Ectodermal cell (in vitro differentiated cells): ENCODE results near the gene SLC30A2.

Experiments used
- H3K27ac ChIP-seq: 2 replicates; pipeline ENCODE4 v1.7.0; 2013; ENCODE audit warnings: mild to moderate bottlenecking, low read depth, low read length; ENCODE audit not compliant: insufficient read depth, poor library complexity, severe bottlenecking
- H3K27me3 ChIP-seq: 2 replicates; pipeline ENCODE4 v1.7.0; 2013; ENCODE audit warnings: mild to moderate bottlenecking, low read length; ENCODE audit not compliant: insufficient read depth, control insufficient read depth, poor library complexity, severe bottlenecking
- H3K36me3 ChIP-seq: one replicate; pipeline ENCODE4 v1.7.0; 2013; ENCODE audit warnings: low read length; ENCODE audit not compliant: control insufficient read depth, insufficient read depth
- H3K4me1 ChIP-seq: one replicate; pipeline ENCODE4 v1.7.0; 2013; ENCODE audit warnings: low read length; ENCODE audit not compliant: control insufficient read depth, insufficient read depth
- H3K4me3 ChIP-seq: 2 replicates; pipeline ENCODE4 v1.7.0; 2013; ENCODE audit warnings: low read depth, low read length, control low read depth; ENCODE audit not compliant: insufficient read depth
- H3K9me3 ChIP-seq: 2 replicates; pipeline ENCODE4 v1.7.0; 2013; ENCODE audit warnings: mild to moderate bottlenecking, low read length, moderate library complexity; ENCODE audit not compliant: control insufficient read depth
- WGBS, 2 experiments: methylation state at CpG; one replicate each; pipeline ENCODE4 v1.1.7; 2013; ENCODE audit warnings: missing lambda C conversion rate in 2 of 2; 5-methylcytosine and 5-hydroxymethylcytosine counted together

Gene SLC30A2

GRCh38 chr1:26041978-26042377 is 3.9 kb downstream of the SLC30A2 start:
- H3K27me3 ChIP-seq, result peaks cover 67% of the 10 kb centered on the region
- peaks cover 11% of the 10 kb centered on the region for H3K4me1 ChIP-seq
- no peak overlapping the region for H3K27ac ChIP-seq
- H3K9me3 ChIP-seq, result no peaks in the 10 kb centered on the region
- H3K36me3 ChIP-seq, result no peaks in the 10 kb centered on the region
- H3K4me3 ChIP-seq, result no peak overlapping the region
- 76 to 82% methylated on average over 4 of the region's 4 CpGs for WGBS, 2 experiments

GRCh38 chr1:26041401-26041800 is 4.5 kb downstream of the SLC30A2 start:
- no peak overlapping the region for H3K4me3 ChIP-seq
- peaks cover 10% of the 10 kb centered on the region for H3K4me1 ChIP-seq
- H3K9me3 ChIP-seq, result no peaks in the 10 kb centered on the region
- H3K36me3 ChIP-seq, result no peaks in the 10 kb centered on the region
- no peak overlapping the region for H3K27ac ChIP-seq
- 90 to 92% methylated on average over 7 of the region's 7 CpGs for WGBS, 2 experiments
- peaks cover 67% of the 10 kb centered on the region for H3K27me3 ChIP-seq

GRCh38 chr1:26038904-26039303 is 7.0 kb downstream of the SLC30A2 start:
- Histone ChIP-seq H3K27ac (no peak overlapping the region), H3K27me3 (peaks cover 59% of the 10 kb centered on the region), H3K4me1 (peaks cover 11% of the 10 kb centered on the region), H3K36me3 (no peaks in the 10 kb centered on the region), H3K4me3 (no peak overlapping the region), H3K9me3 (no peaks in the 10 kb centered on the region)
- 87 to 92% methylated on average over 6 of the region's 6 CpGs for WGBS, 2 experiments

- Histone ChIP-seq H3K4me1 (peaks cover 11% of the 10 kb centered on the region), H3K9me3 (no peaks in the 10 kb centered on the region), H3K36me3 (no peaks in the 10 kb centered on the region), H3K27ac (no peak overlapping the region), H3K4me3 (no peak overlapping the region), H3K27me3 (peaks cover 59% of the 10 kb centered on the region)
- WGBS, 2 experiments, result 90 to 91% methylated on average over 6 of the region's 6 CpGs
Measured at GRCh38 chr1:26038477-26038876, 7.4 kb downstream of the SLC30A2 start.

GRCh38 chr1:26037904-26038303 is 8.0 kb downstream of the SLC30A2 start:
- Histone ChIP-seq H3K27ac (no peak overlapping the region), H3K27me3 (peaks cover 55% of the 10 kb centered on the region), H3K4me1 (peaks cover 11% of the 10 kb centered on the region), H3K4me3 (no peak overlapping the region), H3K36me3 (no peaks in the 10 kb centered on the region), H3K9me3 (no peaks in the 10 kb centered on the region)
- WGBS, 2 experiments, result 88 to 89% methylated on average over 6 of the region's 6 CpGs

GRCh38 chr1:26036756-26037281 is 9.1 kb downstream of the SLC30A2 start:
- Histone ChIP-seq H3K36me3 (no peaks in the 10 kb centered on the region), H3K4me3 (no peak overlapping the region), H3K27ac (no peak overlapping the region), H3K9me3 (no peaks in the 10 kb centered on the region), H3K27me3 (peaks cover 44% of the 10 kb centered on the region), H3K4me1 (peaks cover 11% of the 10 kb centered on the region)
- WGBS, 2 experiments, result 87 to 88% methylated on average over 11 of the region's 11 CpGs

GRCh38 chr1:26035959-26036755 is 9.8 kb downstream of the SLC30A2 start:
- 19 to 22% methylated on average over 39 of the region's 39 CpGs for WGBS, 2 experiments
- peak overlapping the region; percentile 80 for H3K4me3 ChIP-seq
- peaks cover 37% of the 10 kb centered on the region for H3K27me3 ChIP-seq
- no peaks in the 10 kb centered on the region for H3K9me3 ChIP-seq
- H3K27ac ChIP-seq, result no peak overlapping the region
- peaks cover 11% of the 10 kb centered on the region for H3K4me1 ChIP-seq
- H3K36me3 ChIP-seq, result no peaks in the 10 kb centered on the region

- H3K4me1 ChIP-seq, result peaks cover 11% of the 10 kb centered on the region
- peak overlapping the region; percentile 80 for H3K4me3 ChIP-seq
- H3K27me3 ChIP-seq, result peaks cover 35% of the 10 kb centered on the region
- H3K36me3 ChIP-seq, result no peaks in the 10 kb centered on the region
- WGBS, 2 experiments, result 1% methylated on average over 60 of the region's 60 CpGs
- no peak overlapping the region for H3K27ac ChIP-seq
- no peaks in the 10 kb centered on the region for H3K9me3 ChIP-seq
Measured at GRCh38 chr1:26035203-26035958, 10.5 kb downstream of the SLC30A2 start.

- H3K4me3 ChIP-seq, result peak overlapping the region; percentile 80
- no peak overlapping the region for H3K27ac ChIP-seq
- no peaks in the 10 kb centered on the region for H3K9me3 ChIP-seq
- H3K27me3 ChIP-seq, result peaks cover 35% of the 10 kb centered on the region
- WGBS, 2 experiments, result 23 to 25% methylated on average over 15 of the region's 15 CpGs
- no peaks in the 10 kb centered on the region for H3K36me3 ChIP-seq
- peaks cover 11% of the 10 kb centered on the region for H3K4me1 ChIP-seq
Measured at GRCh38 chr1:26034504-26035202, 11.3 kb downstream of the SLC30A2 start.
